GM21786 (cell line): ENCODE data around the gene CEP131.

ENCODE experiments used
- ATAC-seq: cut with Tn5 transposase; IDR thresholded peaks from one replicate; pipeline ENCODE4 v1.9.1; 2021; ENCODE audit not compliant: unreplicated experiment

Gene CEP131

DNA sequence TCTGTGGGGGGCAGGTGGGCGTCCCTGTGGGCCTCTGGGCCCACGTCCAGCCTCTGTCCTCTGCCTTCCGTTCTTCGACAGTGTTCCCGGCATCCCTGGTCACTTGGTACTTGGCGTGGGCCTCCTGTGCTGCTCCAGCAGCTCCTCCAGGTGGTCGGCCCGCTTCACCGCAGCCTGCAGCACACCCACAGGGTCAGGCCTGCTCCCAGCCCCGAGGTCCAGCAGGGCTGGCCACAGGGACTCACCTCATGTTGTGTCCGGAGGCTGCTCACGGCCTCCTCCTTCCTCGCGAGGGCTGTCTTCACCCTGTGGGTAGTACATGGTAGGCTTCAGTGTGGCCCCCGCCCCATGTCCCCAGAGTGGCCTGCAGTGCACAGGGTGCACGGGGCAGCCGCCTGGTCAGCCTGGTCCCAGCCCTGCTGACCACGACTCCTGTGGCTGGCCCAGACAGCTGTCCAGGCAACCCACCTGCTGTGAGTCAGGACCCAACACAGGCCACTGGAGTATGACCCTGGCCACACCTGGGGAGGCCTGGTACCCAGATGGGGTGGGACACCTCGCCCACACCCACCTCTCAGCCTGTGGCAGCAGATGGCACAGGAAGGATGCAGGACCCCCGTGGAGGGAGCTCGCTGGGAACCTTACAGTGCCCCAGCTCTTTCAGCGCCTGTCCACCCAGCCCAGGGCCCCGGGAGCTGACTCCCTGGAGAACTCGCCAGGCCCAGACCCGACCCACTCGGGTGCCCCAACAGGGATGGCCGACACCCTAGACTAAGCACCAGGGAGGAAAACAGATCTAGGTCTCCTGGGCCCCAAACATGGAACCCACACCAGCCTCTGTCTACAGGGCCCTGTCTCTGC lies 32.9 kb downstream of the CEP131 start:
- no peak for ATAC-seq

DNA sequence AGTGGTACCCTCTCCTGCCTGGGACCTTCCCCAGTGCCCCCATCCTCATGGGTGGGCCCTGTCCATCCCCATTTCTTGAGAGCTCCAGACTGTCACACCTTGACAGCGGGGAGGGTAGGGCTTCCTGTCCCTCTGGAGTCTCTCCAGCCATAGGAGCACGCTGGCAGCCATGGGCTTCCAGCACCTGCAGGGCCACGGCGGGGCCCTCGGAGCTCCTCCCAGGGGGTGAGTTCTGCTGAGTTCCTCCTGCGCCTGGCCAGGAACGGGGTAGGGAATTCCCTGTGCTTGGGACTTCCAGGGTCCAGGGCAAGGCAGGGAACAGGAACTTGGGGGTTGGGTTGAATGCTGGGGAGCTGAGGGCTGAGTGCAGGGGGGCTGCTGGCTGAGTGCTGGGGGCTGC lies 33.7 kb downstream of the CEP131 start:
- ATAC-seq, result no peak

DNA sequence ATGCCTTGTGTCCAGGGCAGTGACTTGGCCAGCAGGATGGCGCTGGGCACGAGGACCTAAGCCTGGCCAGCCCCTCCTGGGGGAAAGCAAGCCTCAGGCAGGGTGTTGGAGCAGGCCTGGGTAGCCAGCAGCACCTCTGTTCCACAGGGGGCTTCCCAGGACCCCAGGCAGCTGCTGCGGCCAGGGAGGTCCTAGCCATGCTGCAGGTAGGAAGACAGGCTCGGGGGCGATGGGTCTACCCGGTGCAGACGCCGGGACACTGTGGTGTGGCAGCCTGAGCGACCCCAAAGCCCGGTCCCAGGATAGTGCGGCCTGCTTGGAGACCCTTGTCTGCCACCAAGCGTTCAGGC lies 34.3 kb downstream of the CEP131 start:
- ATAC-seq, result no peak

DNA sequence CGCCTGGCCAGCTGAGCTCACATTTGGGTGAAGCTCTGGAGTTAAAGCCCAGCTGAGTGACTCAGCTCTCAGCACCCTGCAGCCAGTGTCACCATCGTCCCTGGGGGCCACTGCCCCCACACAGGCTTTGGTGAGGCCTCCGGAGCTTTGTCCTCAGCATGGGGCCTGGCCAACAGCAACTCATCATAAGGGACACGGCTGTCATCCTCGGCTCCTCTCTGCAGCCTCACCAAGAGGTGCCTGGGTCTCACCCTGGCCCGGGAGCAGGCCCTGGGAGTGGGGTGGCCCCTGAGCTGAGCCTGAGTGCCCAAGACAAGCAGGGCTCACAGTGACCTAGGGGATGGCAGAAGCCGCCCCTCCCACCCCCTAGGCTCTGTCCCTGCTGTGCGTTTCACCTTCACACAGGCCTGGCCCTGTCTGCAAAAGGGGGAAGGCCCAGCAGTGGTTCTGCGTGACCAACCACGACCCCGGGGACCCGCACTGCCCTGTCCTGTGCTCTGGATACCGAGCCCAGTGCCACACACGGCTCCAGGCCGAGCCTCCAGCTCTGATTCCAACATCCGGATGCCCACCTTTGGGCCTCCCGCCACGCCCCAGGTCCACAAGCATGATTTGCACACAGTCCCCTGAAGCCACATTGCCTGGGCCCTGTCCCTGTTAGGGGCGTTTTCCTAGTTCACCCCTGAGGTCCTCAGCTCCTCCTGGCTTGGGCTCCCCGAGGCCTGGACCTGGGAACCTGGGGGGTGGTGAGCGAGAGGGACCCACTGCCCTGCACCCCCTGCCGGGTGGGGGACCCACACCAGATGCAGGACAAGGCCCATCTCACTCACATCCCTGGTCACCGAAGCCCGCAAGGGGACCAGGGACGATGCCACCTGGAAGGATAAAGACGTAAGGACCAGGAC lies 34.9 kb downstream of the CEP131 start:
- ATAC-seq, result no peak

DNA sequence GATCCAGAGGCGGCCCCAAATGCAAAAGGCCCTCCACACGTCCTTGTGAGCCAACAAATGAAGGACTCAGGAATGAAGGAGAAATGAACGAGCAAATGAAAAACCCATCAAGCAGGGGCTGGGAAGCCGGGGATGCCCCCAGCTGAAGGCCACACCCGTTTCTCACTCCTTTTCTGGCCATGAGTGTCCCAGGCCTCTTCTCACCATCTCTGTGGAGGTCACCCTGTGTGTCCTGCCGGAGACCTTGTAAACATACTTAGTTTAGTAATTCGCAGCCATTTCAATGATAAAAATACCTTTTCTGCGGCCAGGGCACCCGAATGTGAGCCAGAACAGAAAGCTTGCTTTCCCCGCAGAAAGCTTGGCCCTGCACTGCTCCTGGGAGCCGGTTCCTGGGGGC lies 35.6 kb downstream of the CEP131 start:
- ATAC-seq, result no peak

DNA sequence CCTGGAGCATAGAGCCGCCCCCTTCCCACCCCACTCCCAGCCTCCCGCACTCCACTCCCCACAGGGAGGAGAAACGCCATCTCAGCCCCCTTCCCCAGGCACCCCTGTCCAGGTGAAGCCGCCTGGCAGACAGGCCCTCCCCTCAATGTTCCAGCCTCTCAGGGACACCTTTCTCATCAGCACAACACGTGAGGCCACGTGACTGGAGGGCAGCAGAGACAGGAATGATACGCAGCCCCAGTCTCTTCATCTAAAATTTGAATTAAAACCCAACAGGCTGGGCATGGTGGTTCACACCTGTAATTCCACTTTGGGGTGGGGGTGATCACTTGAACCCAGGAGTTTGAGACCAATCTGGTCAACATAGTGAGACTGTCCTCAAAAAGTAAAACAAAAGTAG lies 36.6 kb downstream of the CEP131 start:
- ATAC-seq, result no peak

DNA sequence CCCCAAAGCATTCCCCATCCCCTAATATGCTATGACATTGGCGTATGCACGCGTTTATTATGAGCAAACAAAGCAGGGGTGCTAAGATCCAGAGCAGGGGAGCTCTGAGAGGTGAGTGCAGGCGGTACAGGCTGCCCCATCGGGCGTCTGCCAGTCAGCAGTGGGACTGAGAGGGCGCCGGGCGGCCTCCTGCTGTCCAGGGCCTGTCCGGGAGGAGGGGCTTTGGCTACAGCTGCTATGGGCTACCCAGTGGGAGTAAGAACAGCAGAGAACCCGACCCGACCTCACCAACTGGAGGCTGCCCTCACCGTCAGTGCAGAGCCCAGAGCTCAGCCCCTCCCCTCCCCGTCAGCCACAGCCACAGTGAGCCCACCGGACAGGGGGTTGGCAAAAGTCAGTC lies 38.2 kb downstream of the CEP131 start:
- ATAC-seq, result no peak

DNA sequence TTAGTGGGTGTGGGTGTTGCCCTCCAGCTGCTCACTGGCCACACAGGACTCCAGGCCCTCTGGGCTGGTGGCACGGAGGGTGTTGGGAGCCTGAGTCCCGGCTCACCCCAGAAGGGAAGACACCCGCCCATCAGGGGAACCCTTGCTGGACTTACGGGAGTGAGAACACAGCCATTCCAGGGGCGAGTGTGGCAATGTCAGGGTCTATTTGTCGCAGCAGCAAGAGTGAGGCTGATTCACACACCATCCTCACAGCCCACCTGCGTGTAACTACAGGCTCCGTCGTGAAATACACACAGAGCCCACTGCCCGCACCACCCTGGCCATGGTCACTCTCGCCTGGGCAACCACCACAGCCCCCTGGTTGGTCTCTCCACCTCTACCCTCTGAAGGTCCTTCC lies 39.0 kb downstream of the CEP131 start:
- ATAC-seq, result no peak

DNA sequence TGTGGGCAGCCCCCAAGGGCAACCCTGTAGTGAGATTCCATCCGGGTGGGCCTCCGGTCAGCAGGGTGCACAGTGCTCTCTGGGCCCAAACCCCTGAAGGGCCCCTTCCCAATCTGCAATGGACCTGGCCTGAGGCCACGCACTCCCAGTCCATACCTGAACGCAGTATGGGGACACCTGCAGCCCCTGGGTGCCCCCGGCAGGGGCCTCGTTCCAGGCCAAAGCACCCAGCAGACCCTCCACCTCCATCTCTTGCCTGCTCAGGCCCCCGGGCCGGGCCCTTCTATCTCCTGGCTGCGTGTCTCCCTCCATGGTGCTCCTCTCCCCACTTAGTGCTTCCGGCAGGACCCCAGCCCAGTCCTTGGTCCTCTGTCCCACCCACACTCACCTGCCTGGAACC lies 39.4 kb downstream of the CEP131 start:
- no peak for ATAC-seq

DNA sequence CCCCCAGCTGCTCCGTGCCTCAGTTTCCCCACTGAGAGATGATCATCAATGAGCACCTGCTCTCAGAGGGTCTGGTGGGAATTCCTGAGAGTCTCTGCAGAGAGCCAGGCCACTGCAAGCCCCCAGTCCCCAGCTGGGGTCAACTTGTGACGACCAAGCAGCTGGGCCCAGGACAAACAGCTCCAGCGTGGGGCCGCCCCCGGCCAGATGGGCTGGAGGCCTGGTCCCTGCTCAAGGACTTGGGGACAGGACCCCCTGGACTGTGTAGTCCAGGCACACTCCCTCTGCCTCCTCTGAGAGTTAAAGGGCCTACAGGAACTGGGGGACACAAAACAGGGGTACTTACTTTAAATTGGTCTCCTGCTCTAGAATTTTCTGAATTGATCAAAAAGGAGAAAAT lies 40.2 kb downstream of the CEP131 start:
- no peak for ATAC-seq

DNA sequence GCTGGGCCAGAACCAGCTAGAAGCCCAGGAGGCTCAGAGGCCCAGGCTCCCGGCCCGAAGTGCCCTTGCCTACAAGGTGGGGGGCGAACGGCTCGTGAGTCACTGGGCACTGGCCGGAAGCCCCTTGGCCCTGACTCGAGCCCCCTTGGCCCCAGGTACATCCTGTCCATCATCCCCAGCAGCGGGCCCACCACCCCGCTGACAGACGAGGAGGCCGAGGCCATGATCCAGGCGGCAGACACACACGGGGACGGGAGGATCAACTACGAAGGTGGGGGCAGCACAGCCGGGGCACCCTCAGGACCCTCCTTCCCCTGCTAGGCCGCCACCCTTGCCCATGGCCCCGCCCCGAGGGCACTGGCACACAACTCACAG lies 41.0 kb downstream of the CEP131 start:
- no peak for ATAC-seq

DNA sequence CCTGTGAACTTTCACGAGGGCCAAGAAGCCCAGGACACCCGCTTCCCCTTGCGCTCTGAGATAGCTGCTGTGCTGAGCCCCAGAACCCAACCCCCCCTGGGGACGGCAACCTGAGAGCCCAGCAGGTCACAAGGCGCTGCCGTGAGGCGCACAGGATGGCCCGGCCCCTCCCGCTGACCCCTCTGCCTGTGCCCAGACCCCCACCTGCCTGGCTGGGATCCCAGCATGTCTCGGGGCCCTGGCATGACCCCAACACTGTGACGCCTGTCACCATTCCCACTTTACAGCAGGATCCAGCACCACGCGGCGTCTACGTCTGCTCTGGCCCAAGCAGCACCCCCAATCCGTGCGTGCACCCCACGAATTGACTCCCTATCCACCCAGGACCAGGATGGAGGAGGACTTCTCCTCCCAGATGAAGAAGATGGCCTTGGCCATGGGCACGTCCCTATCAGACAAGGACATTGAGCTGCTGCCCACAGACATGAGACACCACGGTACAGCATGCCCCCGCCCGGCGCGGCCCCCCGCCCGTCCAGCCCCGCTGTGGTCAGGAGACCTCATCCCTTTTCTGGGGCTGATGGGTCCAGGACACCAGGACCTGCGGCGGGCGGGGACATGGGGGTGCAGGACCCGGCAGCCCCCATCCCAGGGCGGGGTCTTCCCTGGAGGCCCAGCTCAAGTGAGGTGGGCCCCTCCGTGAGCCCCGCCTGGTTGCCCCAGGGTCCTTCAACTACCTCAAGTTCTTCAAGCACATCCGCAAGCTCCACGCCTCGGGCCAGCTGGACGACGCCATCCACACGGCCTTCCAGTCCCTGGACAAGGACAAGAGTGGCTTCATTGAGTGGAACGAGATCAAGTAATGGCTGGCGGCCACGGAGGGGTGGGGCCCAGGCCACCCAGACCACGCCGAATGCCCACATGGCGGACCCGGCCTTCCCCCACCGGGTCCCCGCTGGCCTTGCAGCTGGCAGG lies 41.6 kb downstream of the CEP131 start:
- ATAC-seq, result no peak

DNA sequence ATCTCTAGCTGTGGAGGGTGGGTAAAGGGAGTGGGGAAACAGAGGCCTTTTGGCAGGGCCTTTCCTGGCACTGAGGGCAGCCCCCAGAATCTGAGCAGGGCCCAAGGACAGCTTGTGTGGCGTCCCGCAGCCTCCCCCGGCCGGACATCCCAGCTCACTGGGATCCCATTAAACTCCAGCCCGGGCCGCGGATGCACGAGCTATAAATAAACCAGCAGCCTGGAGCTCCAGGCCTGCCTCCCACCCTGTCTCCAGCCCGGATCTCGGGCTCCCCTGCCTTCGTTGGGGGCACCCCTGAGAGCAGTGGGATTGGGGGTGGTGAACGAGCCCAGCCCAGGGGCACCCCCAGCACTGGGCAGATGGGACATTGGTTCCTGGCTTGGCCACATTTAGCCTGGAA lies 42.9 kb downstream of the CEP131 start:
- ATAC-seq, result no peak

DNA sequence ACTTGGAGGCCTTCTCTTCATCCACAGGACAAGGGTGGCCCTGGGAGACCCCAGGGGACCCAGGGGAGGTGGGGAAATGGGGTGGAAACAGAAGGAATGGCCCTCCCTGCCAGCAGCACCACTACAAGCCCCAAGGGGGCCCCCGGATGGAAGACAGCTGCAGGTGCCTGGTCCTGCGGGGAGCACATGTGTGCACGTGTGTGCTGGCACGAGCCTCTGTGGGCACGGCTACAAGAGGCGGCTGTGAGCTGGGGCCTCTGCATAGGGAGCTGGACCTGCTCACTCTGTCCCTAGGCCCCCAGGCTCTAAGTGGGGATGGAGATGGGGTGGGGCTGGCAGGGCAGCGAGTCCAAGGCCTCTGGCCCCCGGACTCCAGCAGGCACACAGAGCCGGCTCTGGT lies 43.5 kb downstream of the CEP131 start:
- ATAC-seq, result no peak

DNA sequence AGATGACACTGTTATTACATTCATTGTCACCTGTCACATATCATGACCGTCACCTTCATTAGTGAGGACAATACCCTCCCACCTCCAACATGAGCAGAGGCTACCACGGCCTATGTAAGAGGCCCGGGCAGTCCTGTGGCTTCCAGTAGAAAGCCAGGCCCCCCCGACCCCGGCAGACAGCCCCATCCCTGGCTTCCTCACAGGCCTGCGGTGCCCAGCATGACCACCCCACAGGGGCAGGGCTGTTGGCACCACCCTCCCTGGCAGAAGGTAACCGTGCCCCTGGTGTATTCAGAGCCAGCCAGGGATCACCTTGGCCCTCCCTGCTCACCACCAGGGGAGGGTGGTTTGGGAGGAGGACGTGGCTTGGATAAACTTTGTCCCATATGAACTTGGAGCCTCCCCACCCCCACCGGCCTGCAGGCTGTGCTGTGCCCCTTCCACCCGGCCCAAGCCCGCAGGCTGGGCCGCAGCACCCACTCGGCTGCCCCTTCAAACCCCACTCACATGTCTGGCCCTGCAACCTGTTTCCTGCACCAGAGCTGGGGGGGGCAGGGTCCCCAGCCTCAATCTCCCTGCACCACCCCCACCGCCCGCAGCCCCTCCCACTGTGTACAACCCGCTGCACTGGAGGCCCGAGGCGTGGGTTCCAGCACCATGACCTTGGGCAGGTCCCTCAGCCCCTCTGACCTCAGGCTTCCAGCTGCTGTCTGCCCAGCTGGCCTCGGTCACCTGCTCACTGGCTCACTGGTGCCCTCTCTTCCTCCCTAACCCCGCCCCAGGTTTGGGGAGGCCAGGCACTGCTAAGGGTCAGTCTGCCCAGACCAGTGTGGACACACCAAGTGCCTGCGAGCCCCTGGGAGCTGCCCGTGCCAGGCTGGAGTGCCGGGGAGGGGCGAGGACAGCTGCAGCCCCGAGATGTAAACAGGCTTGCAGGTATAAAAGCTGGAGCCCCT lies 44.4 kb downstream of the CEP131 start:
- no peak for ATAC-seq

DNA sequence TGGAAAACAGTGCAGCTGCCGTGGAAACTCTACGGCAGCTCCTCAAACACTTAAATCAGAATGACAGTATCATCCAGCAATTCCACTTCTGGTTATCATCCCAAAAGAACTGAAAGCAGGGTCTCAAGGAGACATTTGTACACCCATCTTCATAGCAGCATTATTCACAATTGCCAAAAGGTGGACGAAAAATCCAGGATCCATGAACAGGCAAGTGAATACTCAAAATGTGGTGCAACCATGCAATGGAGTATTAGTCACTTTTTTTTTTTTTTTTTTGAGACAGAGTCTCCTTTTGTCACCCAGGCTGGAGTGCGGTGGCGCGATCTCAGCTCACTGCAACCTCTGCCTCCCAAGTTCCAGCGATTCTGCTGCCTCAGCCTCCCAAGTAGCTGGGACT lies 46.1 kb downstream of the CEP131 start:
- no peak for ATAC-seq

DNA sequence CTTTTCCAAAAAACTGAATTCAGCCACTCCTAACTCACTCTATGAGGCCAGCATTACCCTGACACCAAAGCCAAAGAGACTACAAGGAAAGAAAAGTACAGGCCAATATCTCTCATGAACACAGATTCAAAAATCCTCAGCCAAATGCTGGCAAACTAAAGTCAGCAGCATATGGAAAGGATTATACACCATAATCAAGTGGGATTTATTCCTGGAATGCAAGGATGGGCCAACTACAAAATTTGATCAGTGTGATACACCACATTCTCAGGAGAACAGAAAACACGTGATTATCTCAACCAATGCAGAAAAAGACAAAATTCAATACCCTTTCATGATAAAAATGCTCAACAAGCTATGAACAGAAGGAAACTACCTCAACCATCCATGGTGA lies 49.0 kb downstream of the CEP131 start:
- no peak for ATAC-seq

DNA sequence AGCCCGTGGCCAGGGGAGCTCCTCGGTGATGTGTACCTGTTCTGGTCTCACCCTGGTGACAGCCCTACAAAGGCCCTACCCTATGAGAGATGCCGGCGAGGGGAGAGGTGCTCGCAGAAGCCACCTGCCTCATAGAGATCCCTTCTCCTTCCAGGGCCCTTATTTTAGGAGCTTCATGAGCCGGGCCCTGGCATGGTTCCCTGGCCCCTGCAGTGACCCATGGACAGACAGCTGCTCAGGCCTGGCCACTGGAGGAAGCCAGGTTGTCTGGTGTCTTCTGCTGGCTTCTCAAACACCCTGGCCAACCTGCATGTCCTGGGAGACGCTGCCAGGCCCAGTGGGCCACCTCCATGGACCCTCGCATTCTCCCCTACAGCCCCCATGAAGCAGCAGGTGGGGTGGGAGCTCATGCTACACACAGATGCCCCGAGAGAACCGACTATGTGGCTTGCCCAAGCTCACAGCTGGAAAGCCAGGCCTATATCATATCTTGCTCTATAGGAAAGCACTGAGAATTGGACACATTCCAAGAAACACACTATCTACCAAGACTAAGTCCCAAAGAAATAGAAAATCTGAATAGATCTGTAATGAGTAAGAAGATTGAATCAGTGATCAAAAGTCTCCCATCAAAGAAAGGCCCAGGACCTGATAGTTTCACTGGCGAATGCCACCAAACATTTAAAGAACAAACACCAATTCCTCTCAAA lies 49.6 kb downstream of the CEP131 start:
- ATAC-seq, result no peak

DNA sequence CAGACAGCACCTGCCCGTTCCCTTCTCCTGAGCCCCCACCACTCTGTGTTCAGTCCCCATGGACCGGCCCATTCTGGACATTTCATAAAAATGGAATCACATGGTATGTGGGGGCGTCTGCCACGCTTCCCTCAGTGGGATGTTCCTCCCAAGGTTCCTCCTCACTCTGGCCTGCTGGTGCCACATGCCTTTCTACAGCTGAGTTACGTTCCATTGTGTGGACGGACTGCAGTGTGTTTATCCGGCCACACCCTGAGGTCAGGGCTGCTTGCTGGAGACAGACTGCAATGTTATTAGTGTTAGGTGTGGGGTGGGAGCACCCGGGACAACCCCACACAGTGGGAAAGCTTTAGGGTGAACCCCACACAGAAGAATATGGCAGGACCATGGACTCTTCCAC lies 50.8 kb downstream of the CEP131 start:
- ATAC-seq, result no peak
